Measurements from ENCODE around the gene PPFIA2. TPM values are rescaled to one million over a fixed set of nuclear protein-coding genes. Genes with fewer than 3 reads are reported as not detected.

The PPFIA2 gene
- total RNA-seq, 1 donor from 2014 or later = 8.3 TPM

- H3K4me3 Mint-ChIP-seq = no peak overlapping the region
- no peaks in the 10 kb centered on the region for H3K36me3 Mint-ChIP-seq (ENCODE audit: low read depth)
- peaks cover 3% of the 10 kb centered on the region for H3K9me3 Mint-ChIP-seq
- no peaks in the 10 kb centered on the region for H3K27me3 Mint-ChIP-seq (ENCODE audit: low read depth)
- H3K4me1 Mint-ChIP-seq = no peaks in the 10 kb centered on the region
- H3K27ac Mint-ChIP-seq (ENCODE audit: unreplicated experiment) = no peak overlapping the region
- no peak for DNase-seq (ENCODE audit: low read depth, low spot score)
- no peak for TF ChIP-seq CTCF (conservative IDR thresholded peaks at IDR 0.05)
Observed at GRCh38 chr12:81354327-81354932, 404.7 kb downstream of the PPFIA2 start.

GRCh38 chr12:81350309-81350708, 408.8 kb downstream of the PPFIA2 start:
- no peak overlapping the region for H3K4me3 Mint-ChIP-seq
- H3K27me3 Mint-ChIP-seq (ENCODE audit: low read depth) = no peaks in the 10 kb centered on the region
- no peaks in the 10 kb centered on the region for H3K4me1 Mint-ChIP-seq
- H3K27ac Mint-ChIP-seq (ENCODE audit: unreplicated experiment) = no peak overlapping the region
- no peak for TF ChIP-seq CTCF (conservative IDR thresholded peaks at IDR 0.05)
- no peak for DNase-seq (ENCODE audit: low read depth, low spot score)
- peaks cover 3% of the 10 kb centered on the region for H3K9me3 Mint-ChIP-seq
- H3K36me3 Mint-ChIP-seq (ENCODE audit: low read depth) = no peaks in the 10 kb centered on the region

GRCh38 chr12:81347404-81347803, 411.7 kb downstream of the PPFIA2 start:
- H3K36me3 Mint-ChIP-seq (ENCODE audit: low read depth) = no peaks in the 10 kb centered on the region
- no peaks in the 10 kb centered on the region for H3K9me3 Mint-ChIP-seq
- no peak overlapping the region for H3K4me3 Mint-ChIP-seq
- H3K27me3 Mint-ChIP-seq (ENCODE audit: low read depth) = peaks cover 3% of the 10 kb centered on the region
- no peak overlapping the region for H3K27ac Mint-ChIP-seq (ENCODE audit: unreplicated experiment)
- no peak for DNase-seq (ENCODE audit: low read depth, low spot score)
- TF ChIP-seq CTCF (conservative IDR thresholded peaks at IDR 0.05) = no peak
- no peaks in the 10 kb centered on the region for H3K4me1 Mint-ChIP-seq

GRCh38 chr12:81340910-81341309, 418.2 kb downstream of the PPFIA2 start:
- TF ChIP-seq CTCF (conservative IDR thresholded peaks at IDR 0.05) = no peak
- Mint-ChIP-seq H3K36me3 (ENCODE audit: low read depth) (no peaks in the 10 kb centered on the region), H3K27ac (ENCODE audit: unreplicated experiment) (no peak overlapping the region), H3K4me3 (no peak overlapping the region), H3K4me1 (peaks cover 12% of the 10 kb centered on the region), H3K9me3 (no peaks in the 10 kb centered on the region), H3K27me3 (ENCODE audit: low read depth) (peaks cover 3% of the 10 kb centered on the region)
- no peak for DNase-seq (ENCODE audit: low read depth, low spot score)

GRCh38 chr12:81339071-81339470, 420.1 kb downstream of the PPFIA2 start:
- no peak overlapping the region for H3K4me3 Mint-ChIP-seq
- no peaks in the 10 kb centered on the region for H3K9me3 Mint-ChIP-seq
- DNase-seq (ENCODE audit: low read depth, low spot score) = no peak
- H3K27ac Mint-ChIP-seq (ENCODE audit: unreplicated experiment) = no peak overlapping the region
- no peaks in the 10 kb centered on the region for H3K36me3 Mint-ChIP-seq (ENCODE audit: low read depth)
- peaks cover 3% of the 10 kb centered on the region for H3K27me3 Mint-ChIP-seq (ENCODE audit: low read depth)
- H3K4me1 Mint-ChIP-seq = peaks cover 12% of the 10 kb centered on the region
- TF ChIP-seq CTCF (conservative IDR thresholded peaks at IDR 0.05) = no peak
